Stimulated activated CD4-positive, alpha-beta T cell treated with anti-CD3 and anti-CD28 coated beads, Interleukin-12 subunit alpha, Interleukin-12 subunit beta, amount 100 ng/mL, for 4 hours (primary cell): ENCODE data around the gene PARN.
"Not testable (repeated sequence)": the region's sequence is repeated elsewhere in the genome, so short reads cannot be mapped to it uniquely, and the experiment has no call there.

Source experiments
- DNase-seq: peaks from one replicate; pipeline ENCODE4 v3.0.0-alpha.2; 2020

The PARN gene, protein sequence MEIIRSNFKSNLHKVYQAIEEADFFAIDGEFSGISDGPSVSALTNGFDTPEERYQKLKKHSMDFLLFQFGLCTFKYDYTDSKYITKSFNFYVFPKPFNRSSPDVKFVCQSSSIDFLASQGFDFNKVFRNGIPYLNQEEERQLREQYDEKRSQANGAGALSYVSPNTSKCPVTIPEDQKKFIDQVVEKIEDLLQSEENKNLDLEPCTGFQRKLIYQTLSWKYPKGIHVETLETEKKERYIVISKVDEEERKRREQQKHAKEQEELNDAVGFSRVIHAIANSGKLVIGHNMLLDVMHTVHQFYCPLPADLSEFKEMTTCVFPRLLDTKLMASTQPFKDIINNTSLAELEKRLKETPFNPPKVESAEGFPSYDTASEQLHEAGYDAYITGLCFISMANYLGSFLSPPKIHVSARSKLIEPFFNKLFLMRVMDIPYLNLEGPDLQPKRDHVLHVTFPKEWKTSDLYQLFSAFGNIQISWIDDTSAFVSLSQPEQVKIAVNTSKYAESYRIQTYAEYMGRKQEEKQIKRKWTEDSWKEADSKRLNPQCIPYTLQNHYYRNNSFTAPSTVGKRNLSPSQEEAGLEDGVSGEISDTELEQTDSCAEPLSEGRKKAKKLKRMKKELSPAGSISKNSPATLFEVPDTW

GRCh38 chr16:14629919-14630619, at the start of gene PARN:
PARN (minus strand) TSS chr16:14630260; CDS start chr16:14630125, 135 bp downstream.
- DNase-seq: peak; percentile 97

GRCh38 chr16:14678748-14679497, 48.9 kb upstream of the PARN start:
- DNase-seq: no peak

- DNase-seq: no peak
Measured at GRCh38 chr16:14677627-14678026, 47.6 kb upstream of the PARN start.

GRCh38 chr16:14676633-14677032, 46.6 kb upstream of the PARN start:
- no peak for DNase-seq

DNA sequence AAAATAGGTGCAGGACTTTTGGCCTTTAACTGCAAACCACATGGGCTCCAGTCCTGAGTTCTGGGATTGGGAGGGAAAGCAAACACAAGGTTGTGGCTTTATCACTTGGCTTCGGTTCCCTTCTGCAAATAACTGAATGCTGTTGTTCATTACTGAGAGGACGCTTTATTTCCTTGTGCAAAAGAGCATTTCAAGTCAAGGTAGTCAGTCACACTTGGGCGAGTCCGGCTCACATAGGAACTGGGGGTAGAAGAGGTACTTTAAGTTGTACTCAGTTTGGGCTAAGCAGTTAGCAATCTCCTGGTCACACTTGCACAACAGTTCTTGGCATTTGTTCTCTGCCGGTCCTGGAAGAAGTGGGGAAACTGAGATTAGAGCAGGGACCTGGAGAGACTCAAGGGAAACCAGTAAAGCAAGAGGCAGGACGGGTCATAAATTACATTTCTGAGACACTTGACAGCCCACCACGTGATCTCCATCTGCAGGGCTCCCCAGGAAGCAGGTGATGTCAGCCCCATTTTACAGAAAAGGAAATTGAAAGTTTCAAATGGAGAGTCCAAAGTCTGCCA, 42.4 kb upstream of the PARN start:
- no peak for DNase-seq

DNA sequence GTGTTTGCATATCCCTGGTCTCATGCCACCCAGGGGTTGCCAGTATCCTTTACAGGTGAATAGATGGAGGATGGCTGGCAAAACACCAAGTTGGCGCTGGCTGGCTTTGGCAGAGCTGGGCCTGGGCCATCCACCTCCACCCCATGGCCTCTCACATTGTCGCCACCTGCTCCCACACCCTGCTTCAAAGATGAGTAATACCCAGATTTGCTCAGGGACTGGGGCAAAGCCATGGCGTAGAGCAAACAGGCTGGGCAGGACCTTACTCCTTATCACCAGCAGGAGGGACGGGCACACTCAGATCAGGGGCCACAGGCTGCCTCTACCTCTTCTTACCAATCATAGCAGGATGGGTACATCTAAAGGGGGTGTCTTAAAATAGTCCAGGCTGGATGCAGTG, 39.7 kb upstream of the PARN start:
- no peak for DNase-seq

DNA sequence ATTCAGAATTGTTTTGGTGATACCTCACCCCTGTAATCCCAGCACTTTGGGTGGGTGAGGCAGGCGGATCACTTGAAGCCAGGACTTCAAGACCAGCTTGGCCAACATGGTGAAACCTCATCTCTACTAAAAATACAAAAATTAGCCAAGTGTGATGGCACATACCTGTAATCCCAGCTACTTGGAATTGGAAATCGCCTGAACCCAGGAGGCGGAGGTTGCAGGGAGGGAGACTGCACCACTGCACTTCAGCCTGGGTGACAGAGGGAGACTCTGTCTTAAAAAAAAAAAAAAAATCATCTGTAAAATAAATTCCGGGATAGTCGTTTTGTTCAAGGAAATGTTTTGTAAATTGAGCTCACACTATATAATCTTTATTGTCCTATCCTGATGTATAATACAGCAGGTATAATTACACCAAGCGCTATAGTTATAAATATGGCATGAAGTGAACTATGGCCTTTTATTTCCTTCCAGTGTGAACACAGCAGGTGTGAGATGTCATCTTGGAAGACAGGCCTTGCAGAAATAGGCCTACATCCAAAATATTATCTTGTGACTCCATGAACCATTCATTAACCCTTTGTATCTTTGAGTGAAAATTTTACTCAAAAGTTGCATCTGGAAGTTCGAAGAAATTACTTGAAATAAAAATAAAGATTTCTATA, 38.6 kb upstream of the PARN start:
- no peak for DNase-seq

DNA sequence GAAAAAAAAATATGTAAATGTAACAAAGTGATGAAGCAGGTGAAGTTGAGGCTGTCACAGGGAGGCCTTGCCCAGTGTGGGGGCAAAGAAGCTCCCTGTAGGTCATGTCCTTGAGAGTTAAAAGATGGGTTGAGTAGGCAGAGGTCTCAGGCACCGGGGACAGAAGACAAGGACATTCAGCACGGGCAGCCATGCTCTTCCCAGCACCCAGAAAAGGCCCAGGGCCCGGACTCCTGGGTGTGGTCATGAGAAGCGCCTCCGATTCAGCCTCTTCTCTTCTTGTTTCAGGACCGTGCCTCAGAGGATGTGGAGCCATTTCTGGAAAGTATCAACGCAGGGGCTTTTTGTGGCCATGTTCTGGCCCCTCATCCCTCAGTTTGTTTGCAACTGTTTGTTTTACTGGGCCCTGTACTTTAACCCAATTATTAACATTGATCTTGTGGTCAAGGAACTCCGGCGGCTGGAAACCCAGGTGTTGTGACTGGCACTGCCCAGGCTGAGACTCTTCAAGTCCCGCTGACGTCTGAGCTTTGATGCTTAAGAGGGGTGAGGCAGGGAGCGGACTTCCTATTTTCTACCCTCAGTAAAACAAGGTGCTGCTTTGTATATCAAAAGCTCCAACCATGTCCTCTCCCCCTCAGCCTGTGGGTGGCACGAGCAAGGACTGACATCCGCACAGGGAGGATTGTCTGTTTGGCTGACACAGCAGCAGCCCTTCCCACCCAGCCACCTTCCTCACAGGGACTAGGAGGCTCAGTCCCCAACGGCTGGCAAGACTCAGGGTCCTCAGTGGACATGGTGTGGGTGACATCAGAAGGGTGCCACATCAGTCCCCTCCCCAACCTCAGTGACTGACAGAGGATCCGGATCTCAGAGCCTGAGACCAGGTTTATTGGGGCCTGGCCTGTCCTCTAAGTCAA, 37.5 kb upstream of the PARN start:
- DNase-seq: no peak

GRCh38 chr16:14658063-14658462, 28.0 kb upstream of the PARN start:
- no peak for DNase-seq

- no peak for DNase-seq
Measured at GRCh38 chr16:14652726-14653125, 22.7 kb upstream of the PARN start.

DNA sequence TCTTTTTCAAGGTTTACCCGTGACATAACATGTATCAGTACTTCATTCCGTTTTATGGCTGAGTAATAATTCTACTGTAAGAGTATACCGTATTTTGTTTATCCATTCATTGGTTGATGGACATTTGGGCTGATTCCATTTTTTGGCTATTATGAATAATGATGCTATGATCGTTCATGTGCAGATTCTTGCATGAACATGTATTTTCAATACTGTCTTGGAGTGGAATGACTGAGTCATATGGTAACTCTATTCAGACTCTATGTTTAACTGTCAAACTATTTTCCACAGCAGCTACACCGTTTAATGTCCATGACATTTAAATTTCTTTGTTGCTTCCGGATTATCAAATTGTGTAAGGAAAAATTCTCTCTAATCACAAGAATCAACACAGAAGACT, 20.6 kb upstream of the PARN start:
- no peak for DNase-seq

DNA sequence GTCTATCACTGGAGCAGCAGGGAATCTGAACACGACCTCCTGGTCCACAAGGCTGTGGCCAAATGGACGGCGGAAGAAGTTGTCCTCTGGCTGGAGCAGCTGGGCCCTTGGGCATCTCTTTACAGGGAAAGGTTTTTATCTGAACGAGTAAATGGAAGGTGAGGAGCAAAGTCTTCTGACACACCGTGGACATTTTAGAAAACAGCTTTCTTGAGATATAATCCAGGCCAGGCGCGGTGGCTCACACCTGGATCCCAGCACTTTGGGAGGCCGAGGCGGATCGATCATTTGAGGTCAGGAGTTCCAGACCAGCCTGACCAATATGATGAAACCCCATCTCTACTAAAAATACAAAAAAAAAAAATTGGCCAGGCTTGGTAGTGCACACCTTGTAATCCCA, 19.8 kb upstream of the PARN start:
- DNase-seq: no peak

DNA sequence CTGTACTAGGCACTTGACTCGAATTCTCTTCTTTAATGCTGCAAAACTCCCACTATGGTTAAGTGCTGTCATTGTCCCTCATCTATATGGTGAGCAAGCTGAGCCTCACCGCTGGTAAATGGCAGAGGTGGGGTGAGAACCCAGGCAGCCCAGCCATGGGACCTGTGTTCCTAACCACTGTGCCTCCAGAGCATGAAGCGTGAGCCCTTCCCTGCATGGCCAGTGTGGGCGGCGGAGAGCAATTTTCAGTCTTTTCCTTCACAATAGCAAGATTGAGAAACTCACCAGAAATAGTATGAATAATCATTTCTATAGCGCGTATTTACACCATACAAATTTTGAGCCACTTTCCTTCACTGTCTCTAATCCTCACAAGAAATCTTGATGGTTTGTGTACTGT, 11.9 kb upstream of the PARN start:
- no peak for DNase-seq

- no peak for DNase-seq
Measured at GRCh38 chr16:14641206-14641605, 11.1 kb upstream of the PARN start.

GRCh38 chr16:14640538-14640937, 10.5 kb upstream of the PARN start:
- DNase-seq: no peak

GRCh38 chr16:14636951-14637240, 6.8 kb upstream of the PARN start:
- not testable (repeated sequence) for DNase-seq

- DNase-seq: not testable (repeated sequence)
Measured at GRCh38 chr16:14636179-14636950, 6.3 kb upstream of the PARN start.

GRCh38 chr16:14635395-14636165, 5.5 kb upstream of the PARN start:
- no peak for DNase-seq

DNA sequence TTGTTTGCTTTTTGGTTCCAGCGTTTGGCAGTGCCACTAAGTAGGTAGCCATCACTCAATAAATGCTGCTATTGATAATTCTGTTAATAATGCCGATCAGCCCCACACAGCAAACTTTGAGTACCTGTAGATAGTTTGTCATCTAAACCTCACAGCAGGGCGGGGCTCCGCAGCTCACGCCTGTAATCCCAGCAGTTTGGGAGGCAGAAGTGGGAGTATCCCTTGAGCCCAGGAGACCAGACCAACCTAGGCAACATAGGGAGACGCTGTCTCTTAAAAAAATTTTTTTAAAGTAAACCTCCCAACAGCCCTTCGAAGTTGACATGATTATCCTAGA, 4.3 kb upstream of the PARN start:
- no peak for DNase-seq
